Femur (tissue), 1 donor: ENCODE results near the gene NARS2.
"Not testable (repeated sequence)": the region's sequence is repeated elsewhere in the genome, so short reads cannot be mapped to it uniquely, and the experiment has no call there.

Experiments
- DNase-seq: peaks from one replicate; pipeline ENCODE4 v3.0.0-alpha.2; 2017

The NARS2 gene, protein sequence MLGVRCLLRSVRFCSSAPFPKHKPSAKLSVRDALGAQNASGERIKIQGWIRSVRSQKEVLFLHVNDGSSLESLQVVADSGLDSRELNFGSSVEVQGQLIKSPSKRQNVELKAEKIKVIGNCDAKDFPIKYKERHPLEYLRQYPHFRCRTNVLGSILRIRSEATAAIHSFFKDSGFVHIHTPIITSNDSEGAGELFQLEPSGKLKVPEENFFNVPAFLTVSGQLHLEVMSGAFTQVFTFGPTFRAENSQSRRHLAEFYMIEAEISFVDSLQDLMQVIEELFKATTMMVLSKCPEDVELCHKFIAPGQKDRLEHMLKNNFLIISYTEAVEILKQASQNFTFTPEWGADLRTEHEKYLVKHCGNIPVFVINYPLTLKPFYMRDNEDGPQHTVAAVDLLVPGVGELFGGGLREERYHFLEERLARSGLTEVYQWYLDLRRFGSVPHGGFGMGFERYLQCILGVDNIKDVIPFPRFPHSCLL

DNA sequence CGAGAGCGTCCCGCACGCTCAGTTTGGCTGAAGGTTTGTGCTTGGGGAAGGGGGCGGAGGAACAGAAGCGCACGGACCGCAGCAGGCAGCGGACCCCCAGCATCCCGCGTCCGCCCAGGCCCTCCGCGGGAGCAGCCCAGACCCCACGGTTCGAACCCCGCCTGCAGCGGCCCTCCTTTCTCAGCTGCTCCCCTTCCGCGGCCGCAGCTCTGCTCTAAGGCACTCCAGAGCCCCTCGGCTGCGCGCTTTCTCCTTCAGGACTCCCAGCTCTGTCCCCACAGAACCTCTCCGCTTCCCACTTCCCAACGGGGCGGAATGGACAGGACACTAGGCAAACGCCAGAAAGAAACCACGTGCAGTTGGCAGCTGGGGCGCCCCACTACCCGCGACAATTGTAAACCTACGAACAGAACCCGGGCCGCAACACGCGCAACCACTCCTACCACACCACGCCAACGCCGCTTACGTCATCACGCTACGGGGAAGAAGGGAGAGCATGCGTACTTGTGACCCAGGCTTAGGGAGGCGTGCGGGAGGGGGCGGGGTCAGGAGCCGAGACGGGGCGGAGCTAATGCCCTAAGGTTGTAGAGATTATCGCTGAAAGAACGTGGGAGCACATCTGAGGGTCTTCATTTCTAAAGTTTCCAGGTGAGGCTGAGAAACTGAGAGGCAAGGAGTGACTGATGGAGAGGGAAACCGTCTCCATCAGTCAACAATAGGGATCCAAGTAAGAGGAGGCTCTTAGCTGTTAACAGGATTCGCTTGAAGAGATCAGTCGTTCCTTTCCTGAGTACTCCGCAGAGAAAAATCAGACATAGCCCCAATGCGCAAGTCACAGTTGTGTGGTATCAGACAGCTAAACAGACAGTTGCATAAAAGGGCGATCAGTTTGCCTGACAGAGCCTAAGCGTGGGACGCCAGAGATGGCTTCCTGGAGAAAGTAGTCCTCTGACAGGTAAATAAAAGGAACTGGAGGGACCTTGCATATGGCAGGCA lies at the start of gene NARS2:
Gene NARS2 (minus strand): TSS at position 479 of the 996 bp plus-strand sequence. CDS start 376 bp downstream, at position 103.
- peak; percentile 98 for DNase-seq

- no peak for DNase-seq
Measured at GRCh38 chr11:78622666-78623065, 48.0 kb upstream of the NARS2 start.

DNA sequence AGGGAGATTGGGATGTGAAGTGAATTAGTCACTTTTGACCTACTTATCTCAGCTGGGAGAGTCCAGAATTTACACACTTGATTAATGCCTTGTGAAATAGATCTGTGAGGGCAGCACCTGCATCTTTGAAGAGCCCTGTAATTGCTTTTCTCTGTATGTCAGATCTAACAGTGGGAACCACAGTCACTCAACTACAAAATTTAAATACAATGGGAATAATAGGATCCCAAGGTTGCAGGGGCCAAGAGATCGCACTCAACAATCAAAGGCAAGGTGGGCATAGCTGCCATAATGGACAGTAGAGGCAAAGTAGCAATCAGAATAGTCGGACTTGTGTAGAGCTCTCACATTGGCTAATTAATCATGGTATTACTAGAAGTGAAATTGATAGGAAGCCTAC lies 45.5 kb upstream of the NARS2 start:
- DNase-seq, result no peak

DNA sequence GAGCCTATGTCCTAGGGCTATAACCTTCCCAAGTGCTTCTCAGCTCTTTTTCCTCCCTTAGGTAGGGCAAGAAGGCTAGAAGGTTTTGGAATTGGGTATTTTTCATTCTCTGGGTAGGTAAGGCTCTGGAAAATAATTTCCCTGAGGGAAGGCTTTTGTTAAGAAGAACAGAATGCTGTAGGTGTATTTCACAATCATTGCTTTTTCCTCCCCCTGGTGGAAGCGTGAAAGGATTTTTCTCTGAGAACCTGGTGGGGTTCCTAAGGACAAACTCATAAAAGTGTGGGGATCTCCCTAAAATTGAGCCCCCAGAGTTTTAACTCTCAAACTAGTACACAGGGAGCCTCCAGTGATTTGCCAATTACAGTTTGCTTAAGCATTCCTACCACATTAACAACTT lies 41.1 kb upstream of the NARS2 start:
- no peak for DNase-seq

- DNase-seq, result no peak
Measured at GRCh38 chr11:78613378-78613813, 38.7 kb upstream of the NARS2 start.

DNA sequence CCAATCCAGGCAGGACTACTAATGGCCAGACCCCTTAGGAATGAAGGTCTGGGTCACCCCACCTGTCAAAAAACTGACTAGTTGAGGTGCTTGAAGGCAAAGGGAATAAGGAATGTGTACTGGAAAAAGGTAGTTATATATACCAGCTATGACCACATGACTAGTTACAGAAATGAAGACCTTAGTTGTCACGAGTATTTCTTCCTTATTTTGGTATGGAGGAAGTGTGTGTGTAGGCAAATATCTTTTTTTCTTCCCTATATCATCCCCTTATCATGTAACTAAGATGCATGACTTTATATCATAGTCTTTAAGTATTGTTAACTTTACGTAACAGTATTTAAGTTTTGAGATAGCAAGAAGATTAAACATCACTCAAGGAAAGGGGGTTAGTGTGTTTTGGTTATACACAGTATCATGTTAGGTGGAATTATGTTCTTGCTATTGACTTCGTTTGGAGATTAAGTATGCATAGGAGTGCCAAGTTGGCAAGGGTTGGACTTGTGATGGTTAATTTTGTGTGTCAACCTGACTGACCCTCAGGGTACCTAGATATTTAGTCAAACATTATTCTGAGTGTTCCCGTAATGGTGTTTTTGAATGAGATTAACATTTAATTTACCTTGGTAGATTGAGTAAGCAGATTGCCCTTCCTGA lies 38.2 kb upstream of the NARS2 start:
- no peak for DNase-seq

DNA sequence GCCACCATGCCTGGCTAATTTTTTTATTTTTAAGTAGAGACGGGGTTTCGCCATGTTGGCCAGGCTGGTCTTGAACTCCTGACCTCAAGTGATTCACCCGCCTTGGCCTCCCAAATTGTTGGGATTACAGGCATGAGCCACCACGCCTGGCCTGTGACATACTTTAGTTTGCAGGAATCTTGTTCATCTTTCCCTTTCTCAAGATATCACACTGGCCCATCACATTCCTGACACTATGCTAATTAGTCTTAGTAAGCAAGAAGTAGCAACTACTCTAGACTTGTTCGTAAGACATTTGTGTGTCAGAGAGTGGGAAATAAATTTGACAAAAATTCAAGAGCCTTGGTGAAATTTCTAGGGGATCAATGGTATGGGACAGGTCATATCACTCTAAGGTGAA lies 34.7 kb upstream of the NARS2 start:
- DNase-seq, result not testable (repeated sequence)

DNA sequence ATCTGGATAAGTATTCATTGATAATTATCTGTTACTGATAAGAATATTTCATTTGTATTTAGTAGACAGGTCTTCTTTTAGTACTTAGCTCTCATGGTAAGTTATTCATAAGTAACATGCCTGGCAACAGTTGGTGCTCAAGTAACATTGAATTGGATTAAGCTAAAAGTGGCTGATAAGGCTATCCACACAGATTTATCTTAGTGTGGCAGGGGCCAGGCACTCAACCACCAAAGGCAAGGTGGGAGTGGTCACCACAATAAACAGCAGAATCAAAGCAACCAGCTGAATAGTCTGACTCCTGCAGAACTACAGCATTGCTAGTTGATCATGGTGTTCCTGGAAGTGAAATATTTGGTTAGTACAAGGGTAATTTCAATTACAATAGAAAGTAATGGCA lies 33.0 kb upstream of the NARS2 start:
- no peak for DNase-seq

GRCh38 chr11:78606667-78607066 lies 32.0 kb upstream of the NARS2 start:
- DNase-seq, result no peak

DNA sequence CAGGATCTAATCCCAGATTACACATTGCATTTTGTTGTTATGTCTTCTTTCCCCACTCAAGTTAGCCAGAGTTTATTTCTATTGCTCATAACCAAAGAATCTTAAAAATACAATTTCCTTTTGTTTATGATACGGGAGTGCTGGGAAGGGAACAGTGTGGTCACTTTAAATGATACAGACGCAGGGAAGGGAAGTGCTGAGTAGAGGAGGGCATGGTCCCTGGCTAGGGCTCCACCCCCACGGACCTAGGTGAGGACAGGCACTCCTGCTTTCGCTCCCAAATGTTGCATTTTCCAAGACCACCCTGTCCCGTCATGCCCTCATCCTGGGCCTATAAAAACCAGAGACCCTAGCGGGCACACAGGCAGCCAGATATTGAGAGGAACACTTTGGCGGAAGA lies 30.6 kb upstream of the NARS2 start:
- DNase-seq, result no peak

DNA sequence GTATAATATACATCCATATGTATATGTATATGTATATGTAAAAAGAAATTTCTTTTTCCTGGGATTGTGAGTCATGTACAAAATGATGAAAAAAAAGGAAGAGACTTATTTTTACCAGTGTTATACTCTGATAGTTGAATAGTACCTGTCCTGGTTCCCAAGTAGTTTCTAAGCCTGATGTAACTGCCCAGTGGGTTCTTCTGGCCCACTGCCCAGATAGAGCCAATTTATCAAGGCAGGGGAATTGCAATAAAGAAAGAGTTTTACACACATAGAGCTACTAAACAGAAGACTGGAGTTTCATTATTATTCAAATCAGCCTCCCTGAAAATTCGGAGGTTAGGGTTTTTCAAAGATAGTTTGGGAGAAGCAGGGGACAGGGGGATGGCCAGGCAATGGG lies 29.1 kb upstream of the NARS2 start:
- DNase-seq, result no peak

DNA sequence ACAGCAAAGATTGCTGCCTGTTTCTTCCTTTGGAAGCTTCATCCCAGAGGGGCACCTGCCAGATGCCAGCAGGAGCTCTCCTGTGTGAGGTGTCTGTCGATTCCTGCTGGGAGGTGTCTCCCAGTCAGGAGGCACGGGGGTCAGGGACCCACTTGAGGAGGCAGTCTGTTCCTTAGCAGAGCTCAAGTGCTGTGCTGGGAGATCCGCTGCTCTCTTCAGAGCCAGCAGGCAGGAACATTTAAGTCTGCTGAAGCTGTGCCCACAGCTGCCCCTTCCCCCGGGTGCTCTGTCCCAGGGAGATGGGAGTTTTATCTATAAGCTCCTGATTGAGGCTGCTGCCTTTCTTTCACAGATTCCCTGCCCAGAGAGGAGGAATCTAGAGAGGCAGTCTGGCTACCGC lies 28.1 kb upstream of the NARS2 start:
- DNase-seq, result not testable (repeated sequence)

GRCh38 chr11:78601066-78601465 lies 26.4 kb upstream of the NARS2 start:
- not testable (repeated sequence) for DNase-seq

DNA sequence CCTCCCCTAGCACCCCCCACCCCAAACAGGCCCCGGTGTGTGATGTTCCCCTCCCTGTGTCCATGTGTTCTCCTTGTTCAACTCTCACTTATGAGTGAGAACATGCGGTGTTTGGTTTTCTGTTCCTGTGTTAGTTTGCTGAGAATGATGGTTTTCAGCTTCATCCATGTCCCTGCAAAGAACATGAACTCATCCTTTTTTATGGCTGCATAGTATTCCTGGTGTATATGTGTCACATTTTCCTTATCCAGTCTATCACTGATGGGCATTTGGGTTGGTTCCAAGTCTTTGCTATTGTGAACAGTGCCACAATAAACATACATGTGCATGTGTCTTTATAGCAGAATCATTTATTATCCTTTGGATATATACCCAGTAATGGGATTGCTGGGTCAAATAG lies 22.9 kb upstream of the NARS2 start:
- not testable (repeated sequence) for DNase-seq

DNA sequence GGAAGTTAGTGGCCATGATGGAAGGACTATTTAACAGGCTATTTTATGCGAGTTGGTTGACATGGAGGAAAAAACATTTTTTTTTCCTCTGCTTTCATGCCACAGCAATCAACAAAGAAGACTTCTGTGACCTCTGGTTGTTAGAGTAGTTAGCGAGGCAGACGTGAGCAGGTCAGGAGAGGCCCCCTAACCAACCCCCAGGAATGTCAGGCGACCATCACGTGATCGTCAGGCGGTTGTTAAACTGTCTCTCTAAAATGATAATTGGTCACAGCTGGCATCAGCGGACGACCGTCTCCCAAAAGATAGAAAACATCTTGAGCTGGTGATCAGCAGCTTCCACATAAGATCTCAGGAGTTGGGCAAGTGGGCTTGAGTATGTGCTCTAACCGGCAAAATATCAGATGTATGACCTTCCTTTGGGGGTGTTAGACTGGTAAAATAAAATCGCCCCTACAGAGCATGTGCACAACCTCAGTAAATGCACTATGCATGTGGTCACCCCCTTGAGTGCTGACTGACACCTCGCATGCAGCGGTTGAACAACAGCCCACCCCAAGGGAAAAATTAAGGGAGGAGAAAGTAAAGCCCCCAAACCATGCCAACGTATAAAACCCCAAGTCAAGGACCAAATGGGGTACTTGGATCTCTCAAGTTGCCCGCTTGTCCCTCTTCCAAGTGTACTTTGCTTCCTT lies 20.9 kb upstream of the NARS2 start:
- DNase-seq, result no peak

DNA sequence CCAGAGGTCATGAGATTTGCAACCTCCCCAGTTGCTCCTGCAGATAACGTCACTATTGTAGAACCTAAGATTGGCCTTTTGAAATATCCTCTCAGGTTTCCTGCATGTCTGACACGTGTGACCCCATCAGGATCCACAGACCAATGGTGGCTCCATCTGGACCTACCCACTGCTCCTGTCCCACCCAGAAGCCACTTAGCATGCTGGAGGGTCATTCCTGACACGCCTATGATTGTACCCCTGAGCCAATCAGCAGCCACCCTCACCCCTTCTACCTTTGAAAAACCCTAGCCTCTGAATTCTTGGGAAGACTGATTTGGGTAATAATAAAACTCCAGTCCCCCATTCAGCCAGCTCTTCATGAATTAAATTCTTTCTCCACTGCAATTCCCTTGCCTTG lies 20.1 kb upstream of the NARS2 start:
- DNase-seq, result no peak

- DNase-seq, result no peak
Measured at GRCh38 chr11:78588517-78588916, 13.9 kb upstream of the NARS2 start.

DNA sequence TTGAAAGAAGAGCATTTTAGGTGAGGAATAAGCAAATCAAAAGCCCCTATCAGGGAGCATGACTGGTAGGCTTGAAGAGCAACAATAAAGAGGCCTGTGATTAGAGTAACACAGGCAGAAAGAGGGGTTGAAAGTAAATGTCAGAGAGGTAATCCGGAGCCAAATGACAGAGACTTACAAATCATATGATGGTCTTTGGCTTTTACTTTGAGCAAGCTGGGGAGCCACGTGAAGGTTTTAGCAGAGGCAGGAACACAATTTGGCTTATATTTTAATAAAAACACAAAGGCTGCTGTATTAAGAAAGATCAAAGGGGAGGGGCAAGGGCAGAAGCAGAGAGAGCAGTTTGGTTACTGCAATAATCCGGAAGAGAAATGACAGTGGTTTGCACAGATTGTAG lies 12.8 kb upstream of the NARS2 start:
- DNase-seq, result no peak

DNA sequence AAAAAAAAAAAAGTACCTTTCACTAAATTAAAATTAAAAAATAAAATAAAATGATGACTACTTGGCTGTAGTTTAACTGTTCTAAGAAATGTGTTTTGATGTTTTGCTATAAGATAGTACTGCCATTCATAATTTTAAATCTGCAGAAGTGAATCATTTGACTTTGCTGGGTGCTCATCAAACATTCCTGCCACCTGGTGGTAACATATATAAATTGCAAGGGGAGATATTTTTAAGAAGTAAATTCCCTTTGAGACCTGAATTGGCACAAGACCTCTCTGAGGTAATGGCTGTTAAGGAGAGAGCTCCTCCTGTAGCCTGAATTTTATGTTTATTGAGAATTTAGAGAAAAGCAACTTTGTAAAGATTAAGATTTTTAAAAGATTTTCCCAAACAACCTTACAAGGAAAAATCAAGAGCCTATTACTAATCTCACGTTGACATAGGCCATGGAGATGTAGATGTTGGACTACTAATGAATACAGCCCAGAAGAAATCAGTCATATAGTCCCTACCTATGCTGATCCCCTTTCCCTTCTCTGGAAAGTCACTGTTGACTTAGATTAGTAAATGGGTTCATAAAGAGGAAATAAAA lies 11.9 kb upstream of the NARS2 start:
- DNase-seq, result no peak

- DNase-seq, result no peak
Measured at GRCh38 chr11:78583889-78584288, 9.2 kb upstream of the NARS2 start.

- no peak for DNase-seq
Measured at GRCh38 chr11:78577495-78577894, 2.8 kb upstream of the NARS2 start.

- no peak for DNase-seq
Measured at GRCh38 chr11:78576549-78577097, 2.0 kb upstream of the NARS2 start.
